Transverse colon (tissue), 4 donors: ENCODE data around the gene STOX2. TPM values are rescaled to one million over a fixed set of nuclear protein-coding genes. Genes with fewer than 3 reads are reported as not detected.

Source experiments
- DNase-seq: peaks from one replicate; pipeline ENCODE4 v3.0.0-alpha.2; 2019
- H3K27ac ChIP-seq, 4 donors: fragments of 200-600 bp; sonication (generic); 2 replicates each; pipeline ENCODE4 v1.5.1; 2016 to 2018; ENCODE audit warnings: inconsistent platforms in 4 of 4
- H3K27me3 ChIP-seq: fragments of 200-600 bp; sonication (generic); 2 replicates; pipeline ENCODE4 v1.5.1; 2017; ENCODE audit warnings: inconsistent platforms
- H3K36me3 ChIP-seq, 4 donors: fragments of 200-600 bp; sonication (generic); 2 replicates each; pipeline ENCODE4 v1.5.1; 2017 to 2019; ENCODE audit warnings: inconsistent platforms in 4 of 4
- H3K4me1 ChIP-seq, 4 donors: fragments of 200-600 bp; sonication (generic); 2 replicates each; pipeline ENCODE4 v1.5.1; 2017 to 2020; ENCODE audit warnings: inconsistent platforms in 4 of 4
- H3K4me3 ChIP-seq, 4 donors: fragments of 200-600 bp; sonication (generic); 1 replicate in 1 of 4; 2 replicates in 3 of 4; pipeline versions ENCODE4 v1.5.1 to v1.6.1; 2017 to 2019; ENCODE audit warnings: inconsistent platforms in 4 of 4
- H3K9me3 ChIP-seq, 2 donors: fragments of 200-600 bp; sonication (generic); 2 replicates each; pipeline ENCODE4 v1.5.1; 2017 to 2019; ENCODE audit warnings: inconsistent platforms in 2 of 2
- EP300 ChIP-seq: sonication (generic); formaldehyde crosslinking; IDR thresholded peaks from one replicate; pipeline ENCODE4 v1.6.1; 2017; ENCODE audit warnings: antibody characterized with exemption, low read depth
- POLR2A ChIP-seq: fragments of 450-650 bp; IDR thresholded peaks from one replicate; pipeline ENCODE4 v1.6.1; 2016; ENCODE audit warnings: antibody characterized with exemption, mild to moderate bottlenecking, moderate library complexity
- POLR2AphosphoS5 ChIP-seq, 3 donors: sonication (generic); formaldehyde crosslinking; IDR thresholded peaks; one replicate each; pipeline ENCODE4 v1.6.1; 2016; ENCODE audit warnings: antibody characterized with exemption in 3 of 3
- WGBS, 2 donors: methylation state at CpG; one replicate each; pipeline ENCODE4 v1.1.5; 2018; ENCODE audit warnings: low coverage in 1 of 2; 5-methylcytosine and 5-hydroxymethylcytosine counted together
- in situ Hi-C, 4 donors: fragments of 200-750 bp; cut with MboI; loops; one replicate each; pipeline versions ENCODE4 v1.15.0 to v1.15.1; 2017; ENCODE audit warnings: low sequenced_read_pairs in 3 of 4, low pct_ligation_motif_present in 1 of 4, low pct_unique_long_range_greater_than_20kb in 1 of 4
- intact Hi-C: fragments of 100-400 bp; cut with DNase I; formaldehyde crosslinking; loops from one replicate; pipeline ENCODE4 v1.15.1; 2023; ENCODE audit warnings: low total_unique reads
- total RNA-seq, 4 donors: library from RNA; depleted of rRNA; stranded (reverse); fragments of >200 nt; gene quantifications; one replicate each; pipeline ENCODE4 v1.1.0, GENCODE V29; 2016
- TF ChIP-seq, protein P1 (sequence below), 5 experiments: fragments of 200-600 bp in 3 of 5; fragments of 450-650 bp in 2 of 5; sonication (generic) in 3 of 5; IDR thresholded peaks; 1 replicate in 2 of 5; 2 replicates in 3 of 5; pipeline ENCODE4 v1.5.1; 2016 to 2017; ENCODE audit warnings: antibody characterized with exemption in 5 of 5, inconsistent platforms in 3 of 5, mild to moderate bottlenecking in 2 of 5, moderate library complexity in 1 of 5

The STOX2 gene
- total RNA-seq, 4 donors from 2014 or later: 0.37 to 90.8 (median 7.7) TPM

DNA sequence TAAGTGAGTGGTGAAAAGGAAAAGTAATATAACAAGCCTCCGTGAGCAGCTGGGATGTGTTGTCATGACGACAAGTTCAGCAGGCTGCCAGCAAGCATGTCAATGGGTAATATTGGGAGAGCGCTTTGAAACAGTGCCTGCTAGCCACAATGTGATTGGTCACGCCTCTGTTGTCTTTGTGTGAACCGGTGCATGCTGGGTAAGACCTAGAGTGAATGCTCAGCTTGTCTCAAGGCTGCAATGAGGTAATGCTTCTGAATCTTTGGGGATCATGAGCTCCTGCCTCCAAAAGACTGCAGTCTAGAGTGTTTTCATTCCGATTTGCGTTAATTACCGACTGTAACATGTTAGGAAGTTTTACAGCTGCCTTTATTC, 54.9 kb downstream of the STOX2 start:
- in situ Hi-C loops: no loop called here
- Histone ChIP-seq H3K27me3 (no peaks in the 10 kb centered on the region), H3K4me1 (peaks cover 0 to 16% (median 4%) of the 10 kb centered on the region in 4 donors), H3K27ac (peak overlapping the region in 2 of 4 donors; percentile 15 to 23), H3K4me3 (no peak overlapping the region), H3K36me3 (no peaks in the 10 kb centered on the region), H3K9me3 (no peaks in the 10 kb centered on the region)
- intact Hi-C loops: no loop called here
- peak; percentile 58 for DNase-seq
- 30 to 70% methylated on average over 3 to 8 of the region's 8 CpGs for WGBS, 2 donors
- TF ChIP-seq EP300 (no peak), POLR2A (no peak), POLR2AphosphoS5 (IDR thresholded peaks at IDR 0.05) (peak; percentile 12 to 49 (median 30))
- TF ChIP-seq, protein P1, sequence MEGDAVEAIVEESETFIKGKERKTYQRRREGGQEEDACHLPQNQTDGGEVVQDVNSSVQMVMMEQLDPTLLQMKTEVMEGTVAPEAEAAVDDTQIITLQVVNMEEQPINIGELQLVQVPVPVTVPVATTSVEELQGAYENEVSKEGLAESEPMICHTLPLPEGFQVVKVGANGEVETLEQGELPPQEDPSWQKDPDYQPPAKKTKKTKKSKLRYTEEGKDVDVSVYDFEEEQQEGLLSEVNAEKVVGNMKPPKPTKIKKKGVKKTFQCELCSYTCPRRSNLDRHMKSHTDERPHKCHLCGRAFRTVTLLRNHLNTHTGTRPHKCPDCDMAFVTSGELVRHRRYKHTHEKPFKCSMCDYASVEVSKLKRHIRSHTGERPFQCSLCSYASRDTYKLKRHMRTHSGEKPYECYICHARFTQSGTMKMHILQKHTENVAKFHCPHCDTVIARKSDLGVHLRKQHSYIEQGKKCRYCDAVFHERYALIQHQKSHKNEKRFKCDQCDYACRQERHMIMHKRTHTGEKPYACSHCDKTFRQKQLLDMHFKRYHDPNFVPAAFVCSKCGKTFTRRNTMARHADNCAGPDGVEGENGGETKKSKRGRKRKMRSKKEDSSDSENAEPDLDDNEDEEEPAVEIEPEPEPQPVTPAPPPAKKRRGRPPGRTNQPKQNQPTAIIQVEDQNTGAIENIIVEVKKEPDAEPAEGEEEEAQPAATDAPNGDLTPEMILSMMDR (IDR thresholded peaks at IDR 0.05): no peak

DNA sequence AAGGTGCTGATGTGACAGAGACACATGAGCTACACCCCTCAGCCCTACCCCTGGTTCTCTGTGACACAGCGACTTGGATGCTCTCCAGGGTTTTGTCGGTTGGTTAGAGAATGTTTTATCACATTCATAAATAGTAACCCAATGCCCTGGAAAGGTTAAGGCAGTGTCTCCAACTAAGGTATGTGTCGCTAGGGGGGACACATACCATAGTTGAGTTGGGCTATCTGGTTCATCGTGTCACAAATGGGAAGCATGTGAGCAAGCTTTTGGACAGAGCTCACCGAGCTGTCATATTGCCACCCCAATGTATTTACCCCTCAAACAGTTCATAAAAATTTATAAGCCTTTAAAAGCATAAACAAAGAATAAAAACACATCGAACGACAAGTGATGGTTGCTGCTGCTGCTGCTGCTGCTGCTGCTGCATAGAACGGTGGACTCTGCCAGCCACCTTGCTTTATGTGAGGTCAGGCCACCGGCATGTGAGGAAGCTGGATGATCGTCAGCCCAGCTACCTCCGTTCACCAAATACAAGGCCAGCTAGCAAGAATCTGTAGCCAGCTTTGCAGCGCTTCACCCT, 55.9 kb downstream of the STOX2 start:
- H3K36me3 ChIP-seq: no peaks in the 10 kb centered on the region
- in situ Hi-C loops: no loop called here
- no peak overlapping the region for H3K4me3 ChIP-seq
- no peaks in the 10 kb centered on the region for H3K9me3 ChIP-seq
- no peak overlapping the region for H3K27ac ChIP-seq
- DNase-seq: peak; percentile 25
- TF ChIP-seq EP300 (no peak), POLR2A (no peak), POLR2AphosphoS5 (IDR thresholded peaks at IDR 0.05) (no peak)
- TF ChIP-seq, protein P1 (IDR thresholded peaks at IDR 0.05): no peak
- 33 to 55% methylated on average over 5 to 12 of the region's 12 CpGs for WGBS, 2 donors
- intact Hi-C loops: no loop called here
- H3K27me3 ChIP-seq: no peaks in the 10 kb centered on the region
- H3K4me1 ChIP-seq: peaks cover 0 to 16% (median 4%) of the 10 kb centered on the region in 4 donors

DNA sequence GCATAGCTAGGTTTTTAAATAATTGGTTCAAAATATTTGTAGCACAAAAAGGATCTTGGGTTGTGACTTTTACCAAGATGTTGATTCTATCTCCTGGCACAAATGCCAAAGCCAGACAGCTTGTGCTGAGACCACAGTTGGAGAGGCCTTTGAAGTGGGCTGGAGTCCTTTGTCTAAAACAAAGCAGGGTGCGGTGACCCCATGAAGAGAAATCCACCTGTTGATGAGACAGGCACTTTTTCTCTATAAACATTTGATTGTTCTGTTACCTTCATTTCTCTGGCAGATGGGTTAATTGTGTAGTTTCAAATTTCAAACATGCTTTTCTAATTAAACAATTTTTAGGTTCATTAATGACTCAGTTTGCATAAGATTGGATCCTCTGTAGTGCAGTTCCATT, 56.7 kb downstream of the STOX2 start:
- H3K36me3 ChIP-seq: no peaks in the 10 kb centered on the region
- no peak for DNase-seq
- H3K4me1 ChIP-seq: peaks cover 0 to 16% (median 4%) of the 10 kb centered on the region in 4 donors
- H3K27me3 ChIP-seq: no peaks in the 10 kb centered on the region
- no peaks in the 10 kb centered on the region for H3K9me3 ChIP-seq
- 39% methylated on average over 1 of the region's 1 CpG; no CpG with 5 or more reads in 1 of the 2 donors for whole genome bisulfite sequencing, 2 donors
- intact Hi-C loops: no loop called here
- H3K4me3 ChIP-seq: no peak overlapping the region
- in situ Hi-C loops: no loop called here
- no peak overlapping the region for H3K27ac ChIP-seq
- TF ChIP-seq, protein P1 (IDR thresholded peaks at IDR 0.05): no peak
- TF ChIP-seq EP300 (no peak), POLR2AphosphoS5 (IDR thresholded peaks at IDR 0.05) (no peak), POLR2A (no peak)

DNA sequence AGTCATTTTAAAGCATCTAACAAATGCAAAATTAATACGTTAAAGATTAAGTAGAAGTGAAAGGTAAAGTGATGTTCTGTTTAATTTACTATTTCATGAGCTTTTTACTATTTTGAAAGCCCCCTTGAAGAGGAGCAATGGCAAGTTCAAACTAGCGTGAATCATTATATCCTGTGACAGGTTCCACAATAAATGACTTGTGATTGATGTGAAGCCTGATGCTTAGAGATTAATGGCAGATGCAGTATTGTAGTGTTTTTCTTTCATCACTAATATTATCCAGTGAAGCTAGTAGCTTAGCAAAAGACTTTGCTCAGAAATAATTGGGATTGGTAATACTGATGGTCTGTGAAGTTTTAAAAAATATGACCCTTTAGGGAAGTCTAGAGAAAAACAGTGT, 57.3 kb downstream of the STOX2 start:
- in situ Hi-C loops: no loop called here
- H3K4me3 ChIP-seq: no peak overlapping the region
- no peak overlapping the region for H3K27ac ChIP-seq
- no peak for DNase-seq
- no peaks in the 10 kb centered on the region for H3K27me3 ChIP-seq
- WGBS, 2 donors: 88 to 92% methylated on average over 2 of the region's 2 CpGs
- TF ChIP-seq POLR2A (no peak), EP300 (no peak), POLR2AphosphoS5 (IDR thresholded peaks at IDR 0.05) (no peak)
- TF ChIP-seq, protein P1 (IDR thresholded peaks at IDR 0.05): no peak
- H3K4me1 ChIP-seq: peaks cover 0 to 16% (median 4%) of the 10 kb centered on the region in 4 donors
- no peaks in the 10 kb centered on the region for H3K9me3 ChIP-seq
- no peaks in the 10 kb centered on the region for H3K36me3 ChIP-seq
- intact Hi-C loops: no loop called here
